Neural cell (in vitro differentiated cells): ENCODE results near the gene NKD1.

ENCODE experiments used
- EP300 ChIP-seq: fragments of 450-650 bp; conservative IDR thresholded peaks from 2 replicates; pipeline ENCODE4 v1.6.1; 2014; ENCODE audit warnings: antibody characterized with exemption, mild to moderate bottlenecking, moderate library complexity; ENCODE audit not compliant: poor library complexity, severe bottlenecking
- EZH2 ChIP-seq: fragments of 200-600, 300-800 bp; shearing (Covaris generic), sonication (generic); IDR thresholded peaks from 2 replicates; pipeline ENCODE4 v1.6.1; 2014; ENCODE audit warnings: antibody characterized with exemption, low read length, borderline replicate concordance, mild to moderate bottlenecking; ENCODE audit not compliant: insufficient read depth, poor library complexity, severe bottlenecking
- MXI1 ChIP-seq: fragments of 450-650 bp; conservative IDR thresholded peaks from 2 replicates; pipeline ENCODE4 v1.6.1; 2014; ENCODE audit warnings: antibody characterized with exemption, mild to moderate bottlenecking; ENCODE audit not compliant: poor library complexity, severe bottlenecking
- POLR2AphosphoS5 ChIP-seq: IDR thresholded peaks from 2 replicates; pipeline ENCODE4 v1.6.1; 2012
- RAD21 ChIP-seq: fragments of 450-650 bp; conservative IDR thresholded peaks from 2 replicates; pipeline ENCODE4 v1.6.1; 2014; ENCODE audit warnings: antibody characterized with exemption, mild to moderate bottlenecking, moderate library complexity
- SMC3 ChIP-seq: fragments of 450-650 bp; conservative IDR thresholded peaks from 2 replicates; pipeline ENCODE4 v1.6.1; 2014; ENCODE audit warnings: antibody characterized with exemption, mild to moderate bottlenecking, moderate library complexity; ENCODE audit not compliant: poor library complexity
- TAF1 ChIP-seq: IDR thresholded peaks from 2 replicates; pipeline ENCODE4 v1.6.1; 2012; ENCODE audit warnings: low read depth
- TF ChIP-seq, protein P1 (sequence below): fragments of 450-650 bp; IDR thresholded peaks from 2 replicates; pipeline ENCODE4 v1.5.1; 2014; ENCODE audit warnings: antibody characterized with exemption, mild to moderate bottlenecking, moderate library complexity; ENCODE audit not compliant: poor library complexity, severe bottlenecking
- TF ChIP-seq, protein P2 (sequence below): IDR thresholded peaks from 2 replicates; pipeline ENCODE4 v1.6.1; 2012; ENCODE audit warnings: borderline replicate concordance

DNA sequence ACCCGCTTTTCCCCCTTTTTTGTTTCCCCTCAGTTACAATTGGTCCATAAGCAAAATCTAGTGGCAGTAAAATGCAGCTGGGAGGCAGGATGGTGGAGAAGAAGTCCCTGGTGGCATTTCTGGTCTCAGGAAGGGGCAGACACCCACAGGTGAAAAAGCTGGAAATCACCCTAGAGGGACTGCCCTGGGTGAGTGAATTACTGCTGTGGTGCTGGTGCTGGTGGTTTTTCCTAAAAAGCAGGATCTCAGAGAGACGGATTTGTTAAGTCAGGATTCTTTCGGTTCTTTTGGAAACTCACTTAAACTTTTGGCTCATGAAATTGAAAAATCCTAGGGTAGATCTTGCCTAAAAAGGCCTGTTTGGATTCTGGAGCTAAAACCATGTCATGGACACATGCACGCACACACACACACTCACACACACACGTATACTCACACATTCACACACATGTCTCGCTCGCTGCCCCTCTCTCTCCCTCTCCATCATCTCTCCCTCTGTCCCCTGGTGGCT is 65.8 kb downstream of the NKD1 start:
- TF ChIP-seq, protein P1, sequence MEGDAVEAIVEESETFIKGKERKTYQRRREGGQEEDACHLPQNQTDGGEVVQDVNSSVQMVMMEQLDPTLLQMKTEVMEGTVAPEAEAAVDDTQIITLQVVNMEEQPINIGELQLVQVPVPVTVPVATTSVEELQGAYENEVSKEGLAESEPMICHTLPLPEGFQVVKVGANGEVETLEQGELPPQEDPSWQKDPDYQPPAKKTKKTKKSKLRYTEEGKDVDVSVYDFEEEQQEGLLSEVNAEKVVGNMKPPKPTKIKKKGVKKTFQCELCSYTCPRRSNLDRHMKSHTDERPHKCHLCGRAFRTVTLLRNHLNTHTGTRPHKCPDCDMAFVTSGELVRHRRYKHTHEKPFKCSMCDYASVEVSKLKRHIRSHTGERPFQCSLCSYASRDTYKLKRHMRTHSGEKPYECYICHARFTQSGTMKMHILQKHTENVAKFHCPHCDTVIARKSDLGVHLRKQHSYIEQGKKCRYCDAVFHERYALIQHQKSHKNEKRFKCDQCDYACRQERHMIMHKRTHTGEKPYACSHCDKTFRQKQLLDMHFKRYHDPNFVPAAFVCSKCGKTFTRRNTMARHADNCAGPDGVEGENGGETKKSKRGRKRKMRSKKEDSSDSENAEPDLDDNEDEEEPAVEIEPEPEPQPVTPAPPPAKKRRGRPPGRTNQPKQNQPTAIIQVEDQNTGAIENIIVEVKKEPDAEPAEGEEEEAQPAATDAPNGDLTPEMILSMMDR = no peak
- TF ChIP-seq MXI1 = no peak
- TF ChIP-seq EZH2 = no peak
- no peak for TF ChIP-seq TAF1
- TF ChIP-seq, protein P2, sequence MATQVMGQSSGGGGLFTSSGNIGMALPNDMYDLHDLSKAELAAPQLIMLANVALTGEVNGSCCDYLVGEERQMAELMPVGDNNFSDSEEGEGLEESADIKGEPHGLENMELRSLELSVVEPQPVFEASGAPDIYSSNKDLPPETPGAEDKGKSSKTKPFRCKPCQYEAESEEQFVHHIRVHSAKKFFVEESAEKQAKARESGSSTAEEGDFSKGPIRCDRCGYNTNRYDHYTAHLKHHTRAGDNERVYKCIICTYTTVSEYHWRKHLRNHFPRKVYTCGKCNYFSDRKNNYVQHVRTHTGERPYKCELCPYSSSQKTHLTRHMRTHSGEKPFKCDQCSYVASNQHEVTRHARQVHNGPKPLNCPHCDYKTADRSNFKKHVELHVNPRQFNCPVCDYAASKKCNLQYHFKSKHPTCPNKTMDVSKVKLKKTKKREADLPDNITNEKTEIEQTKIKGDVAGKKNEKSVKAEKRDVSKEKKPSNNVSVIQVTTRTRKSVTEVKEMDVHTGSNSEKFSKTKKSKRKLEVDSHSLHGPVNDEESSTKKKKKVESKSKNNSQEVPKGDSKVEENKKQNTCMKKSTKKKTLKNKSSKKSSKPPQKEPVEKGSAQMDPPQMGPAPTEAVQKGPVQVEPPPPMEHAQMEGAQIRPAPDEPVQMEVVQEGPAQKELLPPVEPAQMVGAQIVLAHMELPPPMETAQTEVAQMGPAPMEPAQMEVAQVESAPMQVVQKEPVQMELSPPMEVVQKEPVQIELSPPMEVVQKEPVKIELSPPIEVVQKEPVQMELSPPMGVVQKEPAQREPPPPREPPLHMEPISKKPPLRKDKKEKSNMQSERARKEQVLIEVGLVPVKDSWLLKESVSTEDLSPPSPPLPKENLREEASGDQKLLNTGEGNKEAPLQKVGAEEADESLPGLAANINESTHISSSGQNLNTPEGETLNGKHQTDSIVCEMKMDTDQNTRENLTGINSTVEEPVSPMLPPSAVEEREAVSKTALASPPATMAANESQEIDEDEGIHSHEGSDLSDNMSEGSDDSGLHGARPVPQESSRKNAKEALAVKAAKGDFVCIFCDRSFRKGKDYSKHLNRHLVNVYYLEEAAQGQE = no peak
- no peak for TF ChIP-seq POLR2AphosphoS5
- TF ChIP-seq SMC3 = no peak
- TF ChIP-seq EP300 = no peak
- no peak for TF ChIP-seq RAD21
